ENCODE measurements around the gene GNG13. TPM values are rescaled to one million over a fixed set of nuclear protein-coding genes. Genes with fewer than 3 reads are reported as not detected.

Gene GNG13
- total and polyA plus RNA-seq, 2 donors (not counting 3 experiments of a cell fraction or from before 2014, with no cell fraction given), result not detected

DNA sequence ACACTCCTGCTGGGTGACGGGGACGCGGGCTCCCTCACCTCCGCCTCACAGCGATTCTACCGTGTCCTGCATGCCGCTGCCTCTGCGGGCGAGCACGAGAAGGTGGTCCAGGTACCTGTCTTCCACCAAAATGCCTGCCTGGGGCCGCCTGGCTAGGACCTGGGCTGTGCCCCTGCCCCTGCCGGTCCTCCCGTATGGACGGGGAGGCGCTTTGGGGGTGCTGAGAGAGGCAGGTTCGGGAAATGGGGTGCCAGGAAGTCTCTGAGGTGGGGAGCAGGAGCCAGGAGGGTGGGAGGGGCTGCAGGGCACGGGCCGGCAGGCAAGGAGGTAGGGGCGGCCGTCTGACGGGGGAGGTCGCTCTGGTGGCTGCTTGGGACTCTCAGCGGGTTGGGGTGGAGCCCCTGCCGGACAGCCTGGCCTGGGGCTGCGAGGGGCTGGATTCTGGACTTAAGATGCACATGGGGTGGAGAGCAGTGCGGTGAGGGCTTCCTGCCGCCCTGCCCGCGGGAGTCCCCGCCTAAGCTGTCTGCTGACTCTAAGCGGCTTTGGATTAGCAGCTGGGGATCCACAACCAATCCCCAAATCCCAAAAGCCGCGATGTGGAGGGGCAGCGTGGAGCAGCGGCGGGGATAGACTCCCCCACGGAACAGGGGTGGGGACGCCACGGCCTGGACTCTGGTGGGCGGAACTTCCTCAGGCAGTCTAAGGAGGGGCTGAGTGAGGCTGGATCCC, 6.3 kb downstream of the GNG13 start:
- Histone ChIP-seq H2AFZ (ENCODE audit: low read depth, low read length) (no peak overlapping the region), H3K79me2 (ENCODE audit: control insufficient read depth, insufficient read depth, low read length) (peaks cover 6% of the 10 kb centered on the region), H3K4me1 (ENCODE audit: control insufficient read depth, extremely low read depth, insufficient read depth, low read length) (peaks cover under 1% of the 10 kb centered on the region), H3K9ac (replicated peaks; ENCODE audit: extremely low read depth, insufficient read depth, low read length) (no peak overlapping the region), H3K36me3 (ENCODE audit: control insufficient read depth in 2 of 2, extremely low read depth in 1 of 2, insufficient read depth in 2 of 2, low read length in 2 of 2) (no peaks in the 10 kb centered on the region), H3K27me3 (ENCODE audit: control insufficient read depth in 2 of 2, insufficient read depth in 2 of 2, low read length in 2 of 2) (no peaks in the 10 kb centered on the region), H3K4me3 (replicated peaks in 1 of 3; ENCODE audit: insufficient read depth in 1 of 3, low read depth in 1 of 3, low read length in 3 of 3) (no peak overlapping the region), H3K9me3 (replicated peaks; ENCODE audit: control insufficient read depth, insufficient read depth, low read length) (no peaks in the 10 kb centered on the region), H3K4me2 (ENCODE audit: insufficient read depth, low read length) (no peak overlapping the region), H3K9me1 (replicated peaks; ENCODE audit: control insufficient read depth, extremely low read depth, insufficient read depth, low read length) (no peaks in the 10 kb centered on the region), H3K27ac (ENCODE audit: insufficient read depth, low read depth, low read length) (no peak overlapping the region), H4K20me1 (replicated peaks; ENCODE audit: control insufficient read depth, extremely low read depth, insufficient read depth, low read length) (no peaks in the 10 kb centered on the region)
- no peak for FAIRE-seq
- DNase-seq (ENCODE audit: low read depth, low spot score), result no peak
- ChIA-PET POLR2A (no interaction called here), CTCF (no interaction called here)
- intact Hi-C loops (cut with micrococcal nuclease) (no loop called here), dilution Hi-C loops (cut with MboI; ENCODE audit: extremely low pct_ligation_motif_present, low sequenced_read_pairs) (no loop called here)
- TF ChIP-seq EZH2 (IDR thresholded peaks at IDR 0.05; ENCODE audit: borderline replicate concordance, low read depth, low read length, severe bottlenecking), result no peak
- no peak for TF ChIP-seq GATA2 (IDR thresholded peaks at IDR 0.05; ENCODE audit: insufficient read depth, insufficient read length, low read depth, low read length)
- TF ChIP-seq MYC (IDR thresholded peaks at IDR 0.05; ENCODE audit: low read depth, low read length), result no peak
- TF ChIP-seq POLR2AphosphoS5 (IDR thresholded peaks at IDR 0.05; ENCODE audit: insufficient read depth, low read depth, low read length), result no peak
- TF ChIP-seq, protein P1, sequence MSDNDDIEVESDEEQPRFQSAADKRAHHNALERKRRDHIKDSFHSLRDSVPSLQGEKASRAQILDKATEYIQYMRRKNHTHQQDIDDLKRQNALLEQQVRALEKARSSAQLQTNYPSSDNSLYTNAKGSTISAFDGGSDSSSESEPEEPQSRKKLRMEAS (IDR thresholded peaks at IDR 0.05; ENCODE audit: insufficient read depth, insufficient read length), result no peak
- no peak for TF ChIP-seq POLR2A (IDR thresholded peaks at IDR 0.05; ENCODE audit: low read depth, low read length)
- no TSS peak for BruUV-seq (replicated peaks)

DNA sequence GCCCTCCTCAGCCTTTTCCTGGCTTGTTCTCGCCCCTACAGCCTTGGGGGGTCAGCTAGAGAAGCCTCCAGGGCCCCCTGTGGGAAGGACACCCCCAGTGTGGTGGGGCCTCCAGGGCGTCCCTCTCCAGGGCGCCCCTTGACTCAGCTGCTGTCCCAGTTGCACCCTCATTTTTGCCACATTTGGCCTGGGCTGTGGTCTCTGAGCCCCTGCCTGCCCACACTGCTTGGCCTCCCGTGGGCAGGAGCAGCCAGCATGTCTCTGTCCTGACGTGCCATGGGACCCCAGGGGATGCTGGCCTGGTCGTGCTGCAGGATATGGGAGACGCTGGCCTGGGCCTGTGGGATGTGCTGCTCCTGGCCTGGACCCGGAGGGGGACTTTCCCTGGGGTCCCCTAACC, 7.1 kb downstream of the GNG13 start:
- ChIA-PET POLR2A (no interaction called here), CTCF (no interaction called here)
- no peak overlapping the region for H3K27ac ChIP-seq (ENCODE audit: insufficient read depth, low read depth, low read length)
- no peak for FAIRE-seq
- H3K27me3 ChIP-seq (ENCODE audit: control insufficient read depth in 2 of 2, insufficient read depth in 2 of 2, low read length in 2 of 2), result no peaks in the 10 kb centered on the region
- H2AFZ ChIP-seq (ENCODE audit: low read depth, low read length), result no peak overlapping the region
- H3K79me2 ChIP-seq (ENCODE audit: control insufficient read depth, insufficient read depth, low read length), result peaks cover 11% of the 10 kb centered on the region
- H3K4me3 ChIP-seq (replicated peaks in 1 of 3; ENCODE audit: insufficient read depth in 1 of 3, low read depth in 1 of 3, low read length in 3 of 3), result no peak overlapping the region
- dilution Hi-C loops (cut with MboI; ENCODE audit: extremely low pct_ligation_motif_present, low sequenced_read_pairs), result no loop called here
- peaks cover 5% of the 10 kb centered on the region for H3K4me1 ChIP-seq (ENCODE audit: control insufficient read depth, extremely low read depth, insufficient read depth, low read length)
- no peak for DNase-seq (ENCODE audit: low read depth, low spot score)
- H3K36me3 ChIP-seq (ENCODE audit: control insufficient read depth in 2 of 2, extremely low read depth in 1 of 2, insufficient read depth in 2 of 2, low read length in 2 of 2), result no peaks in the 10 kb centered on the region
- no peaks in the 10 kb centered on the region for H4K20me1 ChIP-seq (replicated peaks; ENCODE audit: control insufficient read depth, extremely low read depth, insufficient read depth, low read length)
- BruUV-seq (replicated peaks), result no TSS peak
- intact Hi-C loops (cut with micrococcal nuclease), result no loop called here
- no peaks in the 10 kb centered on the region for H3K9me3 ChIP-seq (replicated peaks; ENCODE audit: control insufficient read depth, insufficient read depth, low read length)
- no peak overlapping the region for H3K4me2 ChIP-seq (ENCODE audit: insufficient read depth, low read length)
- TF ChIP-seq GATA2 (IDR thresholded peaks at IDR 0.05; ENCODE audit: insufficient read depth, insufficient read length, low read depth, low read length) (no peak), JUN (IDR thresholded peaks at IDR 0.05; ENCODE audit: borderline replicate concordance, insufficient read depth, insufficient read length, low read depth) (no peak), POLR2AphosphoS5 (IDR thresholded peaks at IDR 0.05; ENCODE audit: insufficient read depth, low read depth, low read length) (no peak), EZH2 (IDR thresholded peaks at IDR 0.05; ENCODE audit: borderline replicate concordance, low read depth, low read length, severe bottlenecking) (no peak), MYC (IDR thresholded peaks at IDR 0.05; ENCODE audit: low read depth, low read length) (no peak)
- no peaks in the 10 kb centered on the region for H3K9me1 ChIP-seq (replicated peaks; ENCODE audit: control insufficient read depth, extremely low read depth, insufficient read depth, low read length)
- H3K9ac ChIP-seq (replicated peaks; ENCODE audit: extremely low read depth, insufficient read depth, low read length), result no peak overlapping the region
